GM21367 (cell line): Measurements from ENCODE around the gene SYMPK.

Experiments used
- ATAC-seq: cut with Tn5 transposase; IDR thresholded peaks from one replicate; pipeline ENCODE4 v1.9.1; 2021; ENCODE audit not compliant: unreplicated experiment

Gene SYMPK

GRCh38 chr19:45826934-45827333 lies 36.0 kb downstream of the SYMPK start:
- no peak for ATAC-seq

GRCh38 chr19:45825917-45826893 lies 36.7 kb downstream of the SYMPK start:
- no peak for ATAC-seq

DNA sequence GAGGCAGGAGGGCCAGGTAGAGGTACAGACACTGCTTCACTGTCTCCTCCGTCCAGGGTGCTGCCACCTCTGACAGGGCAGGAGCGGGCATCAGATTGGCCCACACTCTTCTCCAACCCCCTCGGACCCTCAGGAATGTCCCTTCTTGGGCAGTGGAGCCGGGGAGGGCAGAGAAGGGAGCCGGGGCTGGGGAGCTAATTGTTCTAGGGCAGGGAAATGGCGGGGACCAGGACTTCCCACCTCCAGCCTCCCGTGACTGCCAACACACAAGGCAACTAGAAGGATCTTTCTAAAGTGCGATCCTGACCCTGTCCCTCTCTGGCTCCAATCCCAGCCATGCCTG lies 37.7 kb downstream of the SYMPK start:
- ATAC-seq = no peak

DNA sequence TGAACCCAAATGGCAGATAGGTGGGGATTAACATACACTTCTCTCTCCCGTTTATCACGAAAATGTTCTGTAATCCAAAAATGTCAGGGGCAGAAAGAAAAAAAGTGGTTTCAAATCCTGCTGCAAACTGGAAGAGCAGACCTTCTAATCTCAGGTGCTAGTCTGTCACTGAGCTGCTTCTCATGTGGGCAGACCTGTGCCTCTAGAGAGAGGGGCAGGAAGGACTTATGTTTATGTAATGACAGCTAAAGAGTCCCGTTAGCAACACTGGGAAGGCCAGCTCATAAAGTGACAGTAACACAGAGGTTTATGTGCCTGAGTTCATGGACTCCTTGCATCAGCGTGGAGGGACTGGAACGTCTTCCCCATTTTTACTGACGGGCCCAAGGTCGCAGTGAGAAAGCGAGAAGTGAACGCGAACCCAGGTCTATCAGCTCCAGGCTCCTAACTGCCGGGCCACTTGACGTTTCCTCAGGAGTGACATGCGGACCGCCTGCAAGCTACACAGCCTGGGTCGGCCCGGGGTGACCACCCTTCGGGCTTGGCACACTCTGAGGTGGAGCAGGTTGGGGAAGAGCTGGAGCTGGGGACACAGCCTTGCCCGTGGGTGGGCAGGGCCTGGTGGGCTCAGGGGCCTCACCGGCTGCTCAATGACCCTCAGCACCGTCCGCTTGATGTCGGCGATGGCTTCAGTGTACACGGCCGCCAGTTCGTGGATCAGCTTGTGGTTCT lies 38.2 kb downstream of the SYMPK start:
- ATAC-seq = no peak

- ATAC-seq = no peak
Observed at GRCh38 chr19:45824041-45824471, 38.9 kb downstream of the SYMPK start.

DNA sequence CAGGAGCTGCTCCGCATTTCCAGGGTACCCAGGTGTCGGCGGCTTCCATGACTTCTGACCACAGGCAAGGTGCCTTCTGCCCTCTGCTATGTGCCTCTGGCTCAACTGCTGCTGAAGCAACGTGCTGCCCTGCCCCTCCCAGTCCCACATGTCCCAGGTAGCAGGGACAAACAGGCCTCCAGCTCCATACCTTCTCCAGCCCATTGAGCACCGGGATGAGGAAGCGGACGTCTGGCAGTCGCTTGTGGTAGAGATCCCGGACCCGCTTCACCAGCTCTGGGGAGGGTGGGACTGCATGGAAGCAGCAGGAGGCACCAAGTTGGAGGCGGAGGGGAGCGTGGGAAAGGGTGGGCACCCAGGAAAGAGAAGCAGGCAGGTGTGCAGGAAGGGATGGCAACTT lies 39.8 kb downstream of the SYMPK start:
- no peak for ATAC-seq

GRCh38 chr19:45822716-45823115 lies 40.2 kb downstream of the SYMPK start:
- no peak for ATAC-seq

- no peak for ATAC-seq
Observed at GRCh38 chr19:45821570-45821969, 41.4 kb downstream of the SYMPK start.

GRCh38 chr19:45821103-45821521 lies 41.8 kb downstream of the SYMPK start:
- ATAC-seq = no peak

- ATAC-seq = no peak
Observed at GRCh38 chr19:45820413-45821102, 42.4 kb downstream of the SYMPK start.

GRCh38 chr19:45819769-45820168 lies 43.2 kb downstream of the SYMPK start:
- no peak for ATAC-seq

- no peak for ATAC-seq
Observed at GRCh38 chr19:45817725-45818301, 45.1 kb downstream of the SYMPK start.

GRCh38 chr19:45817010-45817724 lies 45.8 kb downstream of the SYMPK start:
- no peak for ATAC-seq

DNA sequence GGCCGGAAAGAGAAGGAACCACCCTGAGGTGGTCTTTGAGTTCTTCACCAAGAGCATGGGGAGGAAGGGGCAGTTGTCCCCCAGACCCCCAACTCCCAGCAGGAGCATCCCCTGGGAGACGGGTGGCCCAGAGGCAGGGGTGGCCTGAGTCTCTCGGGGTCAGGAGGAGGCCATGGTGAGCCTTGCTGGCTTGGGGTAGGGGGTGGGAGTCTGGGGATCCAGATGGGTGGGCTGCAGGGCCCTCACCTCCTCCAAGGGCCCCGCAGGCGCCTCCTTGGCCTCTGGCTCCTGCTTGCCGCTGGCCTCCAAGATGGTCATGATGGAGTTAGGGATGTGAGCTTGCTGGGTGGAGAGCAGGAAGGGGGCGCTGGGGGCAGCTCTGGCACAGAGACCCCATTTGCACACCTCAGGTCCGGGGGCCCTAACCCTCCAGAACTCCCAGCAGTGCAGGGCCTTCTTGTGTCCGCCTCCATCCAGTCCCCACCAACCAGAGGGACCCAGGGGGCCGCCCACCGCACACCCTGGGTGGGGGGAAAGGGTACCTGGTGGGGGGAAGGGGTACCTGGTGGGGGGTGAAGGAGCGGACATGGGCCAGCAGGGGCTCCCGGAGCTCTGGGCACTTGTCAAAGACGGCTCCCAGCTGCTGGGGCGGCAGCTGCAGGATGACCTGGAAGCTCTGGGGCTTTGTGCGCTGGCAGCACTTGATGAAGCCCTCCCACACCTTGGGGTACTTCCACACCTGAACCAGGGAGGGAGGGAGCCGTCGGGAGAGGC lies 46.5 kb downstream of the SYMPK start:
- ATAC-seq = no peak

GRCh38 chr19:45815481-45816216 lies 47.3 kb downstream of the SYMPK start:
- ATAC-seq = no peak

DNA sequence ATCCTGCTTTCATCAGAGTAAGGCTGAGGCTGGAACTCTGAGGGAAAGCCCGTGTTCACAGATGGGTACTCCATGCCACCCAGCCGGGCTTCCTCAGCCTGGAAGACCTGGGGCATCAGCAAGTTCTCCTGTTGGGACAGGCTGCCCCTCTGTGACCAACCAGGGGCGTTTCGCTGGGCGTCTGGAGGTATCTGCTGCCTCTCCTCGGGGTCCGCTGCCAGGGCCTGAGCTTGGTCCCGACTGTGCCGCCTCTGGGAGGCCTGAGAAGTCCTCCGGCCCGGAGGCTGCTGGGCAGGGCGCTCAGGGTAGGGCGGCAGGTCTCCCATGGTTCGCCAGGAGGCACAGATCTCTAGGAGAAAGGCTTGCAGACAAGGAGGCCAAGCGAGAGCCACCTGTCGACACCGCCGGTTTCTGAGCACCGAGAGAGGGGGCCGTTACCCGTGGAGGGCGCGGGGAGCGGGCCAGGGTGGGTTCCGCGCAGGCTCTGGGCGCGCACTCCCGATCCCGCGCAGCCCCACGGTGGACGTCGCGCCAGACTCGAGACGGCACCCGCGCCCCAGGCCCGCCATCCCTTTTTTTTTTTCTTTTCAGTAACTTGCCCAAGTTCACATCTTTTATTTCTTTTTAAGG lies 48.0 kb downstream of the SYMPK start, which contains the start of gene RSPH6A:
RSPH6A (minus strand) TSS at position 458 of the 630 bp plus-strand sequence; CDS start at position 326, 132 bp downstream.
- no peak for ATAC-seq

DNA sequence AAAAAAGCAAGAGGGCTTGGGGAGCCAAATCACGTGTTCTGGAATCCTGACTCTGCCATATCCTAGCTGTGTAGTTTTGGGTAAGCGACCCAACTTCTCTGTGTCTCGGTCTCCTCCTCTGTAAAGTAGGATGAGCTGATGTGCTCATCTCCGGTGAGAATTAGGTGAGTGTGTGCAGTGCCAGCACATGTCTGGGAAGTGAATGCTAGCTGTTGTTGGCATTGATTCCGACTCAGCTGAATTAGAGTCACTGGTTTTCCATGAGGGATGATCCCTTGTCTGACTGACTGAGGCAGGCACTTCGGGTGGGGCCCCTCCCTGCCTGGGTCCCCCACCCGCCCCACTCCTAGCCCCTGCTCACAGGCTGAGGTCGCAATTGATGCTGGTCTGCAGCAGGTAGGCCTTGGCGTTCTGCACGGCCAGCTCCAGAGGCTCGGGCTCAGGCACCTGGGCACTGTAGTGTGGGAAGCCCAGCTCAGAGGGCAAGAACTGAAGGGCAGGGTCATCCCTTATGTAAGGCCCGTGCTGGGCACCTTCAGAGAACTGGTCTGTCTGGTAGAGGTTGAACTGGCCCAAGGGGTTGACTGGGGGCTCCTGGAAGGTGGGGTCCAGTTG lies 48.7 kb downstream of the SYMPK start:
- no peak for ATAC-seq

GRCh38 chr19:45812297-45812696 lies 50.6 kb downstream of the SYMPK start:
- no peak for ATAC-seq
